Astrocyte of the spinal cord (primary cell): Measurements from ENCODE around the gene IL23A.

ENCODE experiments used
- DNase-seq: peaks from one replicate; pipeline ENCODE4 v3.0.0; 2011; ENCODE audit warnings: low read depth, low spot score
- H3K4me3 ChIP-seq: 2 replicates; pipeline ENCODE4 v1.5.1; 2011; ENCODE audit warnings: low read depth, mild to moderate bottlenecking, low read length, moderate library complexity
- CTCF ChIP-seq: IDR thresholded peaks from 2 replicates; pipeline ENCODE4 v1.5.1; 2012; ENCODE audit warnings: low read depth, mild to moderate bottlenecking, low read length, inconsistent platforms
- in situ Hi-C: cut with HindIII; loops from 2 replicates; pipeline ENCODE4 v1.10.0; 2017; ENCODE audit warnings: low sequenced_read_pairs

The IL23A gene

GRCh38 chr12:56326126-56326525 is 12.6 kb upstream of the IL23A start:
- no peak for TF ChIP-seq CTCF
- in situ Hi-C loops, result no loop called here
- no peak overlapping the region for H3K4me3 ChIP-seq
- no peak for DNase-seq

- in situ Hi-C loops, result no loop called here
Measured at GRCh38 chr12:56326533-56326932, 12.2 kb upstream of the IL23A start.

GRCh38 chr12:56330936-56331490 is 7.7 kb upstream of the IL23A start:
- DNase-seq, result no peak
- in situ Hi-C loops, result no loop called here
- no peak overlapping the region for H3K4me3 ChIP-seq
- no peak for TF ChIP-seq CTCF

More at GRCh38 chr12:56326533-56326932, 12.2 kb upstream of the IL23A start:
- H3K4me3 ChIP-seq, result no peak overlapping the region
- DNase-seq, result no peak
- no peak for TF ChIP-seq CTCF

GRCh38 chr12:56332512-56333196 is 6.0 kb upstream of the IL23A start:
- in situ Hi-C loops, result no loop called here
- DNase-seq, result no peak
- TF ChIP-seq CTCF, result no peak
- peak overlapping the region; percentile 73 for H3K4me3 ChIP-seq

- peak overlapping the region; percentile 73 for H3K4me3 ChIP-seq
- DNase-seq, result no peak
- TF ChIP-seq CTCF, result no peak
- in situ Hi-C loops, result no loop called here
Measured at GRCh38 chr12:56333197-56333678, 5.4 kb upstream of the IL23A start.

- TF ChIP-seq CTCF, result peak; percentile 74
- in situ Hi-C loops, result no loop called here
- DNase-seq, result peak; percentile 99
- H3K4me3 ChIP-seq, result peak within 1 kb of the TSS; percentile 73
Measured at GRCh38 chr12:56333679-56334489, 4.8 kb upstream of the IL23A start, which contains the start of gene PAN2. PAN2 (minus strand) TSS chr12:56334000; CDS start chr12:56333094, 906 bp downstream.
